NCI-H1694 treated with DMSO at 0.1 percent for 48 hours (cell line): ENCODE results near the gene LRRK1.
"Not testable (repeated sequence)": the region's sequence is repeated elsewhere in the genome, so short reads cannot be mapped to it uniquely, and the experiment has no call there.

Experiments used
- DNase-seq: peaks from one replicate; lab custom pipeline; 2025; lab: John Stamatoyannopoulos, UW

The LRRK1 gene

DNA sequence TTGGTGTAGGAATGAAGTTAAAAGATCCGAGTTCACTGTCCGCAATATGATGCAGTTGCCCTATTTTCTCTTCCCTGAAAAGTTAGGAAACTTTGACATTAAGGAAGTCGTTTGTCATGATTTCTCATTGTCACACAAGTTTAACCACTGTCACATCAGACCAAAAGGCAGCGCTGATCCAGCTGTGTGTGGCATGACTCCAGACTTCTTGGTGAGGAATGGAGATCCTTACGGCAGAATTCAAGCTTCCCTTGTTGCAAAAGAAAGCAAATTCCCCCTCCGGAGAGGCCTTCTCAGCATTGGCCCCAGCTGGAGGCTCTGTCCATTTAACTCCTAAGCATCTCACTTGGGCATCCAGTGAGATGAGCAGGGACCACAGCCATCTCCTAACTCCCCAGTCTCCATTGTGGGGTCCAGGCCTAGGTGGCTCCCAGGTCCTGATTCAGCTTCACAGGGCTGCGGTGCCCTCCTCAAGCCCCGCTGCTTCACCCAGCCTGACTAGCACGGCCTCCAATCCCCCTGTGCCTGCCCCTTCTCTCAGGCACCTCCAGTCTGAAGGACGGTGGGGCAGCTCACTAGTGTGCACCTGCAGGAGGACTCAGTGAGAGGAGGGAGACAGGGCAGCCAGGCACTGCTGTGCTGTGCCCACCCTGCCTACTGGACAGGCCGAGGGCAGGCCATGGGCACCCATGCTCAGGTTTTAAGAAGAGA, 173.2 kb downstream of the LRRK1 start:
- DNase-seq, result no peak

DNA sequence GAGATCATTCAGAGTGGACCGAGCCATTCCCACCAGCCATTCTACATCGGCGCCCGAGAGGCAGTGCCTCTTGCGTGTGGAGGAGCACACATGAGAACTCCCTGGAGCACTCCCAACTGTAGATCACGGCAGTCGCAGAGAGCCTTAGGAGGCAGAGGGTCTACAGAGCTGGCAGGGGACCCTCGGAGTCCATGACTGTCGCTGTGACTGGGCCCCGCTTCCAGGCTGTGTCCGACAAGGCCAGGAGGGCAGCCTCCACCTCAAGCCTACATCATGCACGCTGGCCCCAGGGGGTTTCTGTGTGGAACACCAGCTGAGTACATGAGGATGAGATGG, 173.7 kb downstream of the LRRK1 start:
- no peak for DNase-seq

DNA sequence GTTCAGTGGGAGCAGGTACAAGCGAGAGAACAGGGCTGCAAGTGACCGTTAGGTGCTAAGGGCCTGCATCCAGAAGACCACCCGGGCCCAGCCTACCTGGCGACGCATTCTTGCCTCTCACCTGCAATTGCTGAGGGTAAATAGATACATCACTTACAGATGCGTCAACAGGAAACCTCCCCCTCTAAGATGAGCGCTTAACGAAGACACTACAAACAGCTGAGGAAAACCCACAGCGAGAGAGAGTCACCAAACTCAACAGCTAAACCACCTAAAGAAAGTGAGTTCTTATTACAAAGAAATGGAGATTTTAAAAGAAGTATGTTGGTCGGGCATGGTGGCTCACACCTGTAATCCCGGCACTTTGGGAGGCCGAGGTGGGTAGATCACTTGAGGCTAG, 174.8 kb downstream of the LRRK1 start:
- DNase-seq, result no peak

DNA sequence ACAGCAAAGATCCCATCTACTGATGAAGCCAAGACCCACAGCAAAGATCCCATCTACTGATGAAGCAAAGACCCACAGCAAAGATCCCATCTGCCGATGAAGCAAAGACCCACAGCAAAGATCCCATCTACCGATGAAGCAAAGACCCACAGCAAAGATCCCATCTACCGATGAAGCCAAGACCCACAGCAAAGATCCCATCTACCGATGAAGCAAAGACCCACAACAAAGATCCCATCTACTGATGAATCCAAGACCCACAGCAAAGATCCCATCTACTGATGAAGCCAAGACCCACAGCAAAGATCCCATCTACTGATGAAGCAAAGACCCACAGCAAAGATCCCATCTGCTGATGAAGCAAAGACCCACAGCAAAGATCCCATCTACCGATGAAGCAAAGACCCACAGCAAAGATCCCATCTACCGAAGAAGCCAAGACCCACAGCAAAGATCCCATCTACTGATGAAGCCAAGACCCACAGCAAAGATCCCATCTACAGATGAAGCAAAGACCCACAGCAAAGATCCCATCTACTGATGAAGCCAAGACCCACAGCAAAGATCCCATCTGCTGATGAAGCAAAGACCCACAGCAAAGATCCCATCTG, 176.7 kb downstream of the LRRK1 start:
- not testable (repeated sequence) for DNase-seq

DNA sequence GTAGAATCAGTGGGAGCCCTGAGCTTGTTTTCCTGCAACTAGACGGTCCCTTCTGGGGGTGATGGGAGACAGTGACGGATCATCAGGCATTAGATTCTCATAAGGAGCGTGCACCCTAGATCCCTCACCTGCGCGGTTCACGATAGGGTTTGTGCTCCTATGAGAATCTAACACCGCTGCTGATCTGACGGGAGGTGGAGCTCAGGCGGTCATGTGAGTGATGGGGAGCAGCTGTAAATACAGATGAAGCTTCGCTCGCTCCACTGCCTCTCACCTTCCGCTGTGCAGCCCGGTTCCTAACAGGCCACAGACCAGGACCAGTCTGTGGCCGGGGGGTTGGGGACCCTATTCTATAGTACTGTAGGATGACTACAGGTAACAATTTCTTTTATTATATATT, 178.0 kb downstream of the LRRK1 start:
- no peak for DNase-seq

DNA sequence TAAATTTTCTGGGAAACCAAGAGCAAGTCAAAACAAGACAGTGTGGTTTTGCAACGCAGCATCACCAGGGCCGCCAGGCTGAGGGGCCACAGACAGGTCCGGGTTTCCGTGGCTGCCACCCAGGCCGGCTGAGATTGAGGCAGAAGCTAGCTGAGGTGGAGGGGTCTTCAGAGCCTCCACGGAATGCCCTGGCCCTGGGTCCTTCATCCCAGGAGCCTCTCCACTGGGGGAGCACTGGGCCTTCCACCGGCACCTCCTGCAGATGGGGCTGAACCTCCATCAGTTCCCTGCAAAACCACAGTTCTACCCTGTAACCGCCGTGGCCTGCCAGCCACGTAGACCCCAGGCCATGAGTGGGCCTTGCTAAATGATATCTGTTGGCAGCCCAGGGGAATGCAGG, 180.0 kb downstream of the LRRK1 start:
- no peak for DNase-seq

DNA sequence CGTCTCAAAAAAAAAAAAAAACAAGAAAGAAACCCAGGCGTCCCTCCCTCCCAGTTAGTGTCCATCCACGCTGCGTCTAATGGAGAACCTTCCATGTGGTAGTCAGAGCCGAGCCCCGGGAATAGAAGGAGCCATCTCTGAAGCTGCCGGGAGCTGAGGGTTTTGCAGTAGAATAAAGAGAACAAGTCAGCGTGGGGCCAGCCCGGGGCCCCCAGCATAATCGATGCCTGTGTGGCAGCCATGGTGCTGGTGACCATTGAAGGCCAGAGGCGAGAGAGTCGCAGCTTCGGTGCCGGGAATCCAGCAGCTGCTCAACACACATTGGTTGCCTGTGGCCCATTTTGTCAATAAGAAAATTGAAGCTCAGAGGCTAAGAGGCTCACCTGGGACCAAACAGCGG, 181.0 kb downstream of the LRRK1 start:
- no peak for DNase-seq

DNA sequence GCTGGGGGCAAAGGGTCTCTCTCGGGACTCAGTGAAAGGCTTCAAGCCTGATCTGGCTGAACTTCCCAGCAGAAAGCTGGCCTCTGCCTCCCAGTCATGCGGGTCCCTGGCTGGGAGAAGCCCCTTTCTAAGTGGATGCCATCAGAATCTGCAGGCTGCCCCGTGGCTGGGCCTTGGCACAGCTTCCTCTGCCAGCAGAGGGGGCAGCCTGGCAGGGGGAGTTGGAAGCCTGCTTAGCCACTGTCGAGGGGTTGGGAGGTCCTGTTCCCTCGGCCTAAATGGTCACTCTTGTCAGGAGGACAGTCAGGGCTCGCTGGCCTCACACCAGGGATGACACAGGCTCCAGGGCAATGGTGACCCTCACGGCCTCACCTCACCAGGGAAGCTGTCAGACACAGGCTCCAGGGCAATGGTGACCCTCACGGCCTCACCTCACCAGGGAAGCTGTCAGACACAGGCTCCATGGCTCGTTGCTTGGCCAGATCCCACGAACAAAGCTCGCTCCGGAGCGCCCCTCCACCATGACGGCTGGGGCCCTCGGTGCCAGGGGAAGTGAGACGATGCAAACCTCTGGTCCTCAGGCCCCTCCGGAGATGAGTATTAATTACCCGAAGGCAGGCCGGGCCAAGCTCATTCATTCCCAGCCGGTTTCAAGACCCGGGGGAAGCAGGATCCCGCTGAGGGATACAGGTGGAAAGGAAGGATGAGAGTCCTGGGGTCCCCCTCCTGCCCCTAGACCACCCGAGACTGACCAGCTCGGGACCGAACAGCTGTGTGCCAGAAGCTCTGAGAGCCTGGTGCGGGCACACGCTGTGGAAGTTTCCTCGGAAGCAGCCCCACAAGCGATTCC, 181.7 kb downstream of the LRRK1 start:
- DNase-seq, result no peak

DNA sequence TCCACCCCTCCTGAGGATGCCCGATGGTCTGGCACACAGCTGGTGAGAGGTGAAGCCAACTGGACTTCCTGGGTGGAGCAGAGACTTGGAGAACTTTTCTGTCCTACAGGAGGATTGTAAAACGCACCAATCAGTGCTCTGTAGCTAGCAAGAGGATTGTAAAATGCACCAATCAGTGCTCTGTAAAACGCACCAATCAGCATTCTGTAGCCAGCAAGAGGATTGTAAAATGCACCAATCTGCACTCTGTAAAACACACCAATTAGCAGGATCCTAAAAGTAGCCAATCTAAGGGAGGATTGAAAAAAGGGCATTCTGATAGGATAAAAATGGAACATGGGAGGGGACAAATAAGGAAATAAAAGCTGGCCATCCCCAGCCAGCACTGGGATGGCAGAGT, 182.5 kb downstream of the LRRK1 start:
- DNase-seq, result no peak

DNA sequence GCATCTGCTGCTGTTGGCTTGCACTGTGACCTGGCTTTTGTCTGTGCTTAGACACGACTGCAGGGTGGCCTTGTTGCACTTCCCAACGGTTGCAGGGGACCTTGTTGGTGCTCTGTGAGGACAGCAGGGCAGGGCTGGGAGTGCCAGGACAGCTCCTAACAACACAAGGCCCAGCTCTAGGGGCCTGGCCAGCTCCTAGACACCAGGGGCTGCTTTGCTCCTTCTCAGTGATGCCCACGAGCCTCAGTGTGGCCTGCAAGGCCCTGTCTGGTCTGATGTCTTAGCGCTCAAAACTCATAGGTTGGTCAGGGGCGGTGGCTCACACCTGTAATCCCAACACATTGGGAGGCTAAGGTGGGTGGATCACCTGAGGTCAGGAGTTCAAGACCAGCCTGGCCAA, 183.6 kb downstream of the LRRK1 start:
- no peak for DNase-seq

DNA sequence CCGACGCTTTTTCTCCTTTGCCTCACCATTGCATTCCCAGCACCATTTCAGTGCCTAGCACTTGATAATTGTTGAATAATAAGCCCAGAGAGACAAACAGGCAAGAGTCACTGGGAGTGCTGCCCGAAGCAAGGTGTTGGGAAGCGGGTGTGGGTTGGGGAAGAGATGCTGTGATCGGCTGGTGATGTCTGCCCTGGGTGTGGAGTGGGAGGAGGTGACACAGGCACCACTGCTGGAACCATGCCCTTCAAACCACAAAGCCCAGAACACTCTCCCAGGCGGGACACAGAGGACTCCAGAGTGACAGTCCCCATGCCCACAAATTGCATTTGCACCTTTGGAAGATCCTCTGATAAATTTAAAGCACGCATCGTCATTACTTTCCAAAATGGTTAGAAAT, 184.4 kb downstream of the LRRK1 start:
- no peak for DNase-seq

DNA sequence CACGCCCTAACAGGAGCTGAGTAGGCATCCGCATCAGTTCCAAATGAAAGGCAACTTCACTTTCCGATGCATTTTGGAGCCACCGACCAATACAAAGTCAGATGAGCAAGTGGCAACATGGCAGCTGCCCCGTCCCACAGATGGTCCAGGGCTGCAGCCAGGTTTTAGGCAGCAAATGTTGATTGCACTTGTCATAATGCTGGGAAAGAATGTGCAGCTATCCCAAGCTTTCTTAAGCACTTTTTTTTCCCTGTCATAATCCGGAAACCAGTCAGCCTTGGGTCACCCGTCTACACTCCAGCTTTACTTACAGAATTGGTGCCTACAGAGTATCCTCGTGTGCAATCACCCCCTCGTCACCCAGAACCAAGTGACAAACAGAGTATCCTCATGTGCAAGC, 185.0 kb downstream of the LRRK1 start:
- DNase-seq, result no peak

DNA sequence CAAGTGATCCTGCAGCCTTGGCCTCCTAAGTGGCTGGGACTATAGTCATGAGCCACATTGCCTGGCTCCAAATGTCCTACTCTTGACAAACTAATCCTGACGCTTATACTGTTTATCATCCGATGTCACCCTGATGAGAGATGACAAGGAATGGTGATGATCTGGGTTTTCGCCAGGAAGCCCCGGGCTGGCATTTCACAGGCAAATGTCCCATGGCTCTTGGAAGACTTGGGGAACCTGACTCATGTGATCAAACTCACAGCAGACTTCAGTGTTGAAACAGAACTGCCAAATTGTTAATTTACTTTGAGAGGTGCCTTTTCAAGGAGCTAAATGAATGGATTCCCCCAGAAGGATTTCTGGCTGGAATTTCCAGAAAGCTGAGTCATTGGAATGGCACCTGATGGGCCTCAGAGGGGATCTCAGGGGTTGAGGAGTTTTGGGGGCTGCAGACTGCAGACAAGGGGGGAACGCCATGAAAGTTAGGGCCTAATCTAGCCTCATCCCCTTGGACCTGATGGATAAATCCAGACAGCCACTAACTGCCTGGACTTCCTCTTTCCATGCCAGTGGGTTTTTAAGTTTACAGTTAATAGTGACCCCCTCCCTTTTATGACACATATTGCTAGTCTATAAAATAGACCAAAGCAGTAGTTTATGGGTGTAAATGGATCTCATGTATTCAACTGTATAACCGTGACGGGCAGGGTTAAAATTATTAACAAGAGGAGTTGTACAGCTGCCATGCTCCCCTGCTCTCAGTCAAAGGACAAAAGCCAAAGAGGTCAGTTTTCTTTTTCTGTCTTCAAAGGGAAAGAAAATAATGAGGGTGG, 186.1 kb downstream of the LRRK1 start:
- DNase-seq, result no peak

DNA sequence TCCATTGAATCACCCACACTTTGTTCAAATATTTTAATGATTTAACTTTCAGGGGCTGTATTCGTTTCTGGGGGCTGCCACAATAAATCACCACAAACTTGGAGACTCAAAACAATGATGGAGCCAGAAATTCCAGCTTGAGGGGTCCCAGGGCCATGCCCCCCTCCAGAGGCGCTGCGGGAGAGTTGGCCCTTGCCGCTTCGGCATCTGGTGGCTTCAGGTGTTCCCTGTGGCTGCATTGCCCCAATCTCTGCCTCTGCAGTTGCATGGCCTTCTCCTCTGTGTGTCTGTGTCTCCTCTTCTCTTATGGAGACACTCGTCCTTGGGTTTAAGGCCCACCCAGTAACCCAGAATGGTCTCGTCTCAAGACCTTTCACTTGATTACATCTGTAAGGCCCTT, 187.9 kb downstream of the LRRK1 start:
- DNase-seq, result no peak

DNA sequence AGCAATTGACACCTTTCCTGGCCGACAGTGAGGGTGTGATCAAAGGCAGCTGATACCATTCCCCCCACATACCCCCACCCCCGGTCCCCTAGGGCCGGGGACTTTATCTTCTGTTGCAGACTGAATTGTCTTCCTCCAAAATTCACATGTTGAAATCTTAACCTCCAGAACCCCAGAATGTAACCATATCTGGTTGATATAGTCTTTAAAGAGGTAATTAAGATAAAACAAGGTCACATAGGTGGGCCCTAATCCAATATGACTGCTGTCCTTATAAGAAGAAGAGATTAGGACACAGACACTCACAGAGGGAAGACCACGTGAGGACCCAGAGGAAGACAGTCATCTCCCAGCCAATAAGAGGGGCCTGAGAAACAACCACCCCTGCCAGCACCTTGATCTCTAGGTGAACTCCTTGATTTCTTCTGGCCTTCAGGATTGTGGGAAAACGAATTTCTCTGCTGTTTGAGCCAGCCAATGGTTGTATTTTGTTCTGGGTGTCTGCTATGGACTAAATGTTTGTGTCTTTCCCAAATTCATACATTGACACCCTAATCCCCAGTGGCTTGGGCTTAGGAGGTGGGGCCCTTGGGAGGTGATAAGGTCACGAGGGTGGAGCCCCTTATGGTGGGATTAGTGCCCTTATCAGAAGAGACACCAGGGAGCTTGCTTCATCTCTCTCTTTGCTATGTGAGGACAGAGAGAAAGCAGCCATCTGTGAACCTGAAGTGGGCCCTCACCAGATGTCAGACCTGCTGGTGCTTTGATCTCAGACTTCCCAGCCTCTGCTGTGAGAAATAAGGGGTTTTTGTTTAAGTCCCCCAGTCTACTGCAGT, 188.7 kb downstream of the LRRK1 start:
- DNase-seq, result peak; percentile 24

DNA sequence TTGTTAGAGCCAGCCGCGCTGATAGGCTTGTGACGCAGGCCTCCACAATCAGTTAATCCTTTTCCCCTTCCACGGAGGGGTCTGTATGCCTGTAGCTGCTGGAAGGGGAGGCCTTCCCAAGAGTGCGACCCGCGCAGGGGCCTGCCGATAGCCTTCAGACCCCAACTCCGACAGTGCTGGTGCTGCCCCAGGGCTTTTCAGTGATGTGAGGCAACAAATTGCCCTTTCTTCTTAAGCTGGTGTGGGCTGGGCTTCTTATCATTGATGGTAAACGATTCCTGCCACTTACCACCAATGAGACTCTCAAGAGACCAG, 189.3 kb downstream of the LRRK1 start:
- DNase-seq, result no peak

DNA sequence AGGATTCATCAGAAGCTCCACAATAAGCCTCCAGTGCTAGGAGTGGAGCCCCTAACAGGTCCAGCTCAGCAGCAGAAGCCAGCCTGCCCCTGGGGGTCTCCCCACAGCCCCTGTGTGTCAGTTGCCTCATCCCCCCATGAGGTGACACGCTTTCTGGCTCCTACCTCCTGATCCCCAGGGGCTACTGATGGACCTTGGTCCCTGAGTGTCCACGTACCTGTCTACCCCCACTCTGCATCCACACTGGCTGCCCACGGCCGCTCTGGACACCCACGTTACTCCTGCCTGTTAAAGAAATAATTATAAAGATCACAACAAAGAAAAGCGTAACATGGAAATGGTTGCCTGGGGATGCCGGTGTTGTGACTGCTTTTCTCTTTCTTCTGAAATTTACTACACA, 189.6 kb downstream of the LRRK1 start:
- DNase-seq, result no peak

DNA sequence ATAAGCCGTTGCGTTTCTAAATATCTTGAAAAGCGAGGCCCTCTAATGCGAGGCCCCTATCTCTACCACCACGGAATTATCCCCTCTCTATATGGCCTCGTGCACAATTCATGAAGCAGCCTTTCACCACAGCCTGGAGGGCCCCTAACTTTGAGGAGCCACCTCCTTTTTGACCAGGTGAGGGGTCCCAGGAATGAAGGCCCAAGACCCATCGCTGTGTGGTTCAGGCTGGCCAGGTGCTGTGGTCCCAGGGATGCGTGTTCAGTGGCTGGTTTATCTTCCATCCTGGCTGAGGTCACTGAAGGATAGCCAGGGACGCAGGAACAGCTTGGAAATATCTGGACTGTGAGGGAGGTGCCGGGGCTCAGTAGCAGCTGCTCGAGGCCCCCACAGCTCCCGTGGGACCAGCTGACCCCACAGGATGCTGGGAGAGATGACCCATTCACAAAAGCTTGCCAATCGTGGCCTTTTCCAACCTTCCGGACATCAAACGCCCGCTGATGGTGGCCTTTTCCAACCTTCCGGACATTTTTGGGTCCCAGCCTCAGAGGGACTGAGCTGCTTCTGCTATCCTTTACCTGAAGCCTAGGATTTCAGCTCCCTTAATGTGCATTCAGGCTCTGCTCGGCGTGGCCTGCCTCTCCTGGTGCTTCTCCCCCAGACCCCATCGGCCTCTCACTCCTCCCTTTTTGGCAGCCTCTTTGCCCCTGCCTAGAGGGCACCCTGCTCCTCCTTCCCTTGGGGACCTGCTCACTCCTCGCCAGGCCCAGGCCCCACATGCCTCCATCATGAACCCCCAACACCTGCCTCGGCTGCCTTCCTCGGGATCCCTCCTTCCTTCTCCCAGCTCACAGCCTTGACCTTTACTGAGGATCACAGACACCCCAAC, 191.8 kb downstream of the LRRK1 start:
- no peak for DNase-seq

DNA sequence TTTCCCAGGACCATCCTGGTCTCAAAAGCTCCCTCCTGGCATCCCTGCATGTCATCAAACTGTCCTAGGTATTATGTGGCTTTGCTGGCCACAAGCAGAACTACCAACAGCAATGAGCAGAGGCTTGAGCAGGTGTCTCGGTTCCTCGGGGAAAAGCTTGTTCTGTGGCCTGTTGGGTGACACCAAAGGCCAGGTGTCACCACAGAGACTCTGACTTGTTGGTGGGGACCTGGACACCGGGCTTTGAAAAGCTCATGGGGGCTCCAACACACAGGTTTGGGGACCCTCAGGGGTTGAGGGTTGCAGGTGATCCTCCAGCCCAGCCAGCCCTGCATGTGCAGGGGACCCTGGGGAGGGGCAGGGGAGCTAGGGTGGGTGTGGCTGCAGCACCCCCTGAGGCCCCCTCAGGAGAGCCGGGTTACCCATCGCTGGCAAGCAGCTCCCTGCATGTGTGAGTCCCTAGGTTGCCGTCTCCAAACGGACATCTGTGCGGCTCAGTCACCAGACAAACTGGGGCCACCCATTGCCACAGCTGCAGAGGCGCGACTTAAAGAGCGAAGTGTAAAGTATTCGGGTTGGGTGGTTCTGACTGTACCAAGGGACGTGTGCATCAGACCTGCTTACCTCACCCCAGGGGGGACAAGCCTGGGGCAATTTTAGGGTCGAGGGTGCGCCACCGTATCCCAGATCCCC, 192.6 kb downstream of the LRRK1 start:
- no peak for DNase-seq
